H9 (cell line): Measurements from ENCODE around the gene IL21R. TPM values are rescaled to one million over a fixed set of nuclear protein-coding genes. Genes with fewer than 3 reads are reported as not detected.
"Not testable (repeated sequence)": the region's sequence is repeated elsewhere in the genome, so short reads cannot be mapped to it uniquely, and the experiment has no call there.

Experiments
- DNase-seq: peaks from one replicate; pipeline ENCODE4 v3.0.0-alpha.2; 2017
- H2AFZ ChIP-seq: one replicate; pipeline ENCODE4 v1.6.1; 2013; ENCODE audit warnings: mild to moderate bottlenecking, low read length, control low read depth, moderate library complexity
- H2AK5ac ChIP-seq: 2 replicates; pipeline ENCODE4 v1.6.1; 2013; ENCODE audit warnings: low read length, control low read depth, mixed read lengths; ENCODE audit not compliant: insufficient read length
- H2BK120ac ChIP-seq: one replicate; pipeline ENCODE4 v1.6.1; 2013; ENCODE audit warnings: low read depth, mild to moderate bottlenecking, low read length, control low read depth, inconsistent platforms; ENCODE audit not compliant: poor library complexity, severe bottlenecking
- H2BK12ac ChIP-seq: 2 replicates; pipeline ENCODE4 v1.6.1; 2013; ENCODE audit warnings: low read length, control low read depth, mixed read lengths, low read depth; ENCODE audit not compliant: insufficient read length
- H2BK15ac ChIP-seq: 2 replicates; pipeline ENCODE4 v1.6.1; 2013; ENCODE audit warnings: low read depth, low read length, control low read depth
- H2BK20ac ChIP-seq: one replicate; pipeline ENCODE4 v1.6.1; 2013; ENCODE audit warnings: low read depth, mild to moderate bottlenecking, low read length, control low read depth, inconsistent platforms; ENCODE audit not compliant: poor library complexity, severe bottlenecking
- H2BK5ac ChIP-seq: 2 replicates; pipeline ENCODE4 v1.6.1; 2013; ENCODE audit warnings: low read length, control low read depth, mixed read lengths; ENCODE audit not compliant: insufficient read length
- H3K14ac ChIP-seq: 2 replicates; pipeline ENCODE4 v1.6.1; 2013; ENCODE audit warnings: low read length, control low read depth; ENCODE audit not compliant: insufficient read depth
- H3K18ac ChIP-seq: 2 replicates; pipeline ENCODE4 v1.6.1; 2013; ENCODE audit warnings: low read depth, mild to moderate bottlenecking, mixed read lengths, low read length, control low read depth; ENCODE audit not compliant: insufficient read length
- H3K23ac ChIP-seq: 2 replicates; pipeline ENCODE4 v1.6.1; 2013; ENCODE audit warnings: low read length, control low read depth, mixed read lengths, low read depth; ENCODE audit not compliant: insufficient read length
- H3K23me2 ChIP-seq: 2 replicates; pipeline ENCODE4 v1.6.1; 2013; ENCODE audit warnings: low read depth, mild to moderate bottlenecking, mixed read lengths, low read length, control low read depth; ENCODE audit not compliant: insufficient read length, poor library complexity, severe bottlenecking
- H3K27ac ChIP-seq: 2 replicates; pipeline ENCODE4 v1.5.1; 2013; ENCODE audit warnings: low read length, control low read depth, mixed read lengths, low read depth; ENCODE audit not compliant: insufficient read length
- H3K27me3 ChIP-seq: 2 replicates; pipeline ENCODE4 v1.6.1; 2013; ENCODE audit warnings: low read length, control low read depth, inconsistent platforms; ENCODE audit not compliant: insufficient read depth
- H3K4ac ChIP-seq: 2 replicates; pipeline ENCODE4 v1.6.1; 2013; ENCODE audit warnings: low read depth, mild to moderate bottlenecking, control low read depth, inconsistent platforms, low read length, moderate library complexity
- H3K4me1 ChIP-seq: 2 replicates; pipeline ENCODE4 v1.6.1; 2013; ENCODE audit warnings: low read length, control low read depth, inconsistent platforms; ENCODE audit not compliant: insufficient read depth
- H3K4me2 ChIP-seq: 2 replicates; pipeline ENCODE4 v1.6.1; 2013; ENCODE audit warnings: low read length, control low read depth, mixed read lengths; ENCODE audit not compliant: insufficient read length, insufficient read depth
- H3K56ac ChIP-seq: 2 replicates; pipeline ENCODE4 v1.6.1; 2013; ENCODE audit warnings: low read depth, mild to moderate bottlenecking, mixed read lengths, low read length, control low read depth; ENCODE audit not compliant: insufficient read length
- H3K79me1 ChIP-seq: 2 replicates; pipeline ENCODE4 v1.6.1; 2013; ENCODE audit warnings: low read depth, mild to moderate bottlenecking, moderate library complexity, low read length, control low read depth, inconsistent platforms; ENCODE audit not compliant: insufficient read depth, poor library complexity, severe bottlenecking
- H3K79me2 ChIP-seq: 2 replicates; pipeline ENCODE4 v1.6.1; 2013; ENCODE audit warnings: low read length, control low read depth, inconsistent platforms; ENCODE audit not compliant: insufficient read depth
- H3K9ac ChIP-seq: 2 replicates; pipeline ENCODE4 v1.6.1; 2013; ENCODE audit warnings: low read length, control low read depth, mixed read lengths; ENCODE audit not compliant: insufficient read length; ENCODE audit errors: extremely low read depth
- H3K9me3 ChIP-seq: one replicate; pipeline ENCODE4 v1.6.1; 2013; ENCODE audit warnings: low read depth, low read length, inconsistent platforms; ENCODE audit not compliant: control insufficient read depth
- H3T11ph ChIP-seq: one replicate; pipeline ENCODE4 v1.6.1; 2013; ENCODE audit warnings: mild to moderate bottlenecking, low read length, control low read depth, inconsistent platforms
- H4K20me1 ChIP-seq: one replicate; pipeline ENCODE4 v1.6.1; 2013; ENCODE audit not compliant: control insufficient read depth, insufficient read length, insufficient read depth
- H4K5ac ChIP-seq: 2 replicates; pipeline ENCODE4 v1.6.1; 2013; ENCODE audit warnings: low read depth, mild to moderate bottlenecking, mixed read lengths, low read length, control low read depth; ENCODE audit not compliant: insufficient read length
- H4K8ac ChIP-seq: replicated peaks from 2 replicates; pipeline ENCODE4 v1.6.1; 2013; ENCODE audit warnings: low read length, control low read depth, mixed read lengths, low read depth; ENCODE audit not compliant: insufficient read length
- H4K91ac ChIP-seq: 2 replicates; pipeline ENCODE4 v1.6.1; 2013; ENCODE audit warnings: low read depth, mild to moderate bottlenecking, moderate library complexity, mixed read lengths, low read length, control low read depth; ENCODE audit not compliant: insufficient read length
- H3K27ac Mint-ChIP-seq, 3 experiments: 2 replicates in 2 of 3; 3 replicates in 1 of 3; pipeline ENCODE4 v1.8.0; 2020 to 2021; ENCODE audit warnings: mixed read lengths in 3 of 3, mild to moderate bottlenecking in 1 of 3, moderate library complexity in 1 of 3
- H3K27me3 Mint-ChIP-seq: 2 replicates; pipeline ENCODE4 v1.8.0; 2021; ENCODE audit warnings: low read depth, mild to moderate bottlenecking, moderate library complexity, mixed read lengths
- H3K36me3 Mint-ChIP-seq, 3 experiments: 2 replicates in 2 of 3; 3 replicates in 1 of 3; pipeline ENCODE4 v1.8.0; 2020 to 2021; ENCODE audit warnings: low read depth in 3 of 3, mixed read lengths in 3 of 3; ENCODE audit not compliant: insufficient read depth in 1 of 3
- H3K4me1 Mint-ChIP-seq, 2 experiments: 2 replicates each; pipeline ENCODE4 v1.8.0; 2020; ENCODE audit warnings: mixed read lengths in 2 of 2
- H3K4me3 Mint-ChIP-seq, 2 experiments: 2 replicates in 1 of 2; 3 replicates in 1 of 2; pipeline ENCODE4 v1.8.0; 2020 to 2021; ENCODE audit warnings: mild to moderate bottlenecking in 2 of 2, mixed read lengths in 2 of 2, moderate library complexity in 1 of 2
- H3K9me3 Mint-ChIP-seq, 2 experiments: 2 replicates in 1 of 2; 3 replicates in 1 of 2; pipeline ENCODE4 v1.8.0; 2020; ENCODE audit warnings: mild to moderate bottlenecking in 2 of 2, mixed read lengths in 2 of 2, moderate library complexity in 1 of 2
- WGBS: extraction: QIAGEN DNeasy Blood & Tissue Kit; methylation state at CpG from one replicate; pipeline ENCODE4 v1.1.7; 2013; ENCODE audit warnings: missing lambda C conversion rate, low lambda C conversion rate, mixed read lengths; ENCODE audit not compliant: insufficient read length; ENCODE audit errors: extremely low coverage; 5-methylcytosine and 5-hydroxymethylcytosine counted together
- total RNA-seq: library from RNA; stranded (reverse); gene quantifications from 2 replicates; pipeline ENCODE4 v1.2.1, GENCODE V29; 2021
- TF ChIP-seq, protein P1 (sequence below): fragments of 200-600 bp; sonication (generic); conservative IDR thresholded peaks from 3 replicates; pipeline ENCODE4 v1.8.0; 2021; ENCODE audit warnings: antibody characterized with exemption, mild to moderate bottlenecking

The IL21R gene
- total RNA-seq, 1 experiment from 2014 or later = 0.07 TPM

- Mint-ChIP-seq H3K27me3 (peaks cover 2% of the 10 kb centered on the region; the same call in 1 of the 2 replicates), H3K4me3 (no peak overlapping the region), H3K9me3 (peaks cover 2 to 4% of the 10 kb centered on the region in 2 experiments; a peak in 3 of 5 replicates), H3K36me3 (no peaks in the 10 kb centered on the region), H3K4me1 (no peaks in the 10 kb centered on the region), H3K27ac (no peak overlapping the region)
- Histone ChIP-seq H2BK120ac (no peak overlapping the region), H3K23ac (no peak overlapping the region), H3K27ac (no peak overlapping the region), H3K79me2 (no peaks in the 10 kb centered on the region), H2BK12ac (no peak overlapping the region), H3K14ac (no peak overlapping the region), H3K9me3 (no peaks in the 10 kb centered on the region), H3T11ph (no peak overlapping the region), H2BK5ac (no peak overlapping the region), H3K27me3 (no peaks in the 10 kb centered on the region), H2BK15ac (no peak overlapping the region), H2AFZ (no peak overlapping the region), H4K91ac (no peak overlapping the region), H3K9ac (no peak overlapping the region), H3K23me2 (no peaks in the 10 kb centered on the region), H4K5ac (no peak overlapping the region), H3K18ac (no peak overlapping the region), H3K4me2 (no peak overlapping the region), H2AK5ac (no peak overlapping the region), H4K20me1 (no peaks in the 10 kb centered on the region), H3K56ac (no peak overlapping the region), H3K4ac (no peak overlapping the region), H4K8ac (no peak overlapping the region), H3K4me1 (no peaks in the 10 kb centered on the region), H3K79me1 (no peaks in the 10 kb centered on the region), H2BK20ac (no peak overlapping the region)
- DNase-seq = no peak
- TF ChIP-seq, protein P1, sequence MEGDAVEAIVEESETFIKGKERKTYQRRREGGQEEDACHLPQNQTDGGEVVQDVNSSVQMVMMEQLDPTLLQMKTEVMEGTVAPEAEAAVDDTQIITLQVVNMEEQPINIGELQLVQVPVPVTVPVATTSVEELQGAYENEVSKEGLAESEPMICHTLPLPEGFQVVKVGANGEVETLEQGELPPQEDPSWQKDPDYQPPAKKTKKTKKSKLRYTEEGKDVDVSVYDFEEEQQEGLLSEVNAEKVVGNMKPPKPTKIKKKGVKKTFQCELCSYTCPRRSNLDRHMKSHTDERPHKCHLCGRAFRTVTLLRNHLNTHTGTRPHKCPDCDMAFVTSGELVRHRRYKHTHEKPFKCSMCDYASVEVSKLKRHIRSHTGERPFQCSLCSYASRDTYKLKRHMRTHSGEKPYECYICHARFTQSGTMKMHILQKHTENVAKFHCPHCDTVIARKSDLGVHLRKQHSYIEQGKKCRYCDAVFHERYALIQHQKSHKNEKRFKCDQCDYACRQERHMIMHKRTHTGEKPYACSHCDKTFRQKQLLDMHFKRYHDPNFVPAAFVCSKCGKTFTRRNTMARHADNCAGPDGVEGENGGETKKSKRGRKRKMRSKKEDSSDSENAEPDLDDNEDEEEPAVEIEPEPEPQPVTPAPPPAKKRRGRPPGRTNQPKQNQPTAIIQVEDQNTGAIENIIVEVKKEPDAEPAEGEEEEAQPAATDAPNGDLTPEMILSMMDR = no peak
Measured at GRCh38 chr16:27394516-27394915, 7.5 kb upstream of the IL21R start.

GRCh38 chr16:27398341-27398893 is 3.6 kb upstream of the IL21R start:
- not testable (repeated sequence) for H3K56ac ChIP-seq, H4K8ac ChIP-seq, H3K27me3 ChIP-seq, H3K18ac ChIP-seq, H3K27ac Mint-ChIP-seq, H4K5ac ChIP-seq, H2AK5ac ChIP-seq, H3K23ac ChIP-seq, H3K14ac ChIP-seq, H3K4me3 Mint-ChIP-seq, H2BK120ac ChIP-seq, H3K23me2 ChIP-seq, H4K20me1 ChIP-seq, H3K4ac ChIP-seq, H3K9ac ChIP-seq, H4K91ac ChIP-seq, H3K79me2 ChIP-seq, DNase-seq, H2BK5ac ChIP-seq, H2BK15ac ChIP-seq, H3K36me3 Mint-ChIP-seq, H3T11ph ChIP-seq, H3K4me1 ChIP-seq, H3K9me3 ChIP-seq, H2BK20ac ChIP-seq, H3K9me3 Mint-ChIP-seq, H3K4me2 ChIP-seq, H2BK12ac ChIP-seq, H3K27ac ChIP-seq, H3K79me1 ChIP-seq, H2AFZ ChIP-seq, H3K27me3 Mint-ChIP-seq
- no CpG with 5 or more reads among the region's 15 CpGs for WGBS
- peaks cover 9 to 11% of the 10 kb centered on the region in 2 experiments; a peak in 3 of 4 replicates for H3K4me1 Mint-ChIP-seq
